ENCODE data around the gene ZDHHC14.

Gene ZDHHC14

GRCh38 chr6:157535340-157536222 lies 154.6 kb downstream of the ZDHHC14 start:
- no peaks in the 10 kb centered on the region for H3K27me3 Mint-ChIP-seq

DNA sequence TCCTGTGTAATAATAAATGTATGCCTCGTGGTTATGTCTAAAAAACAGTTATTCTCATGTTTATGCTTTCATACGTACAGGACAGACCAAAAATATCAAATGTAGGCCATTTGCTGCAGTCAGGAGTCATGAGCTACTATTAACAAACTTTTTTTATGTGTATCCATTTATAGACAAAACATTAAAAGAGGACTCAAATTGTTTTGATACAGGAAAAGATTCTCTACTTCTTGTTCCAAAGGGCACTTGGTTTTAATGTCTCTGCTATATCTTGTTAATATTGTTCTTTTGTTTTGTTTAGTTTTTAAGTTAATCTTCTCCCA lies 155.2 kb downstream of the ZDHHC14 start:
- peak overlapping the region; percentile 79 for H3K27ac Mint-ChIP-seq
- peaks cover 9% of the 10 kb centered on the region for H3K36me3 Mint-ChIP-seq
- H3K4me1 Mint-ChIP-seq: peaks cover 64% of the 10 kb centered on the region
- H3K27me3 Mint-ChIP-seq: no peaks in the 10 kb centered on the region
- H3K9me3 Mint-ChIP-seq: no peaks in the 10 kb centered on the region
- no peak overlapping the region for H3K4me3 Mint-ChIP-seq
- ATAC-seq: no peak

More at GRCh38 chr6:157535340-157536222, 154.6 kb downstream of the ZDHHC14 start:
- Mint-ChIP-seq H3K4me1 (peaks cover 67% of the 10 kb centered on the region), H3K4me3 (no peak overlapping the region), H3K9me3 (no peaks in the 10 kb centered on the region), H3K27ac (peak overlapping the region; percentile 79), H3K36me3 (peaks cover 11% of the 10 kb centered on the region)
- ATAC-seq: peak; percentile 40

DNA sequence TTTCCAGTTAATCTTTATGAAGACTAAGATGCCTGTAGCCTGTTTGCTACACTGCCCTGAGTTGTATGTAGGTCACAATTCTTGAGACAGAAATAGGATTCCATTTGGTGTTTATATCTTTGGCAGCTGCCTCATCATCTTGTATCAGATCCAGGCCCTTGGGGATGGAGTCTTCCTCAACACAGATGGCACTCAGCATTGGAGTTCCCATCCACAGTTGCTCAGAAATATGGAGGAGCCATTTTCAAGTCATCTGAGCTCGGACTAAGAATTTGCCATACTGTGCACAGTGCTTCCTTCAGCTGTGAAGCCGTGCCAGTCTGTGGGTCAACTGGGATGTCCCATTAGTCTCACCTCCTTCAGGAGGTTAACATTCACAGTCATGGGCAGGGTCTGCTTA lies 156.6 kb downstream of the ZDHHC14 start:
- Mint-ChIP-seq H3K27me3 (no peaks in the 10 kb centered on the region), H3K9me3 (no peaks in the 10 kb centered on the region), H3K4me1 (peaks cover 76% of the 10 kb centered on the region), H3K4me3 (no peak overlapping the region), H3K27ac (peak overlapping the region; percentile 89), H3K36me3 (peaks cover 18% of the 10 kb centered on the region)
- peak; percentile 4 for ATAC-seq

- Mint-ChIP-seq H3K27me3 (no peaks in the 10 kb centered on the region), H3K4me1 (peaks cover 75% of the 10 kb centered on the region), H3K27ac (peak overlapping the region; percentile 89)
These were observed 157.2 kb downstream of the ZDHHC14 start for GRCh38 chr6:157538168-157538567.

GRCh38 chr6:157538698-157539097 lies 157.7 kb downstream of the ZDHHC14 start:
- peaks cover 27% of the 10 kb centered on the region for H3K36me3 Mint-ChIP-seq
- H3K27me3 Mint-ChIP-seq: no peaks in the 10 kb centered on the region
- H3K27ac Mint-ChIP-seq: peak overlapping the region; percentile 89
- peaks cover 70% of the 10 kb centered on the region for H3K4me1 Mint-ChIP-seq
- ATAC-seq: no peak
- H3K9me3 Mint-ChIP-seq: no peaks in the 10 kb centered on the region
- H3K4me3 Mint-ChIP-seq: peak overlapping the region; percentile 33

More at GRCh38 chr6:157538168-157538567, 157.2 kb downstream of the ZDHHC14 start:
- peak; percentile 92 for ATAC-seq
- Mint-ChIP-seq H3K4me3 (peak overlapping the region; percentile 33), H3K36me3 (peaks cover 22% of the 10 kb centered on the region), H3K9me3 (no peaks in the 10 kb centered on the region)

DNA sequence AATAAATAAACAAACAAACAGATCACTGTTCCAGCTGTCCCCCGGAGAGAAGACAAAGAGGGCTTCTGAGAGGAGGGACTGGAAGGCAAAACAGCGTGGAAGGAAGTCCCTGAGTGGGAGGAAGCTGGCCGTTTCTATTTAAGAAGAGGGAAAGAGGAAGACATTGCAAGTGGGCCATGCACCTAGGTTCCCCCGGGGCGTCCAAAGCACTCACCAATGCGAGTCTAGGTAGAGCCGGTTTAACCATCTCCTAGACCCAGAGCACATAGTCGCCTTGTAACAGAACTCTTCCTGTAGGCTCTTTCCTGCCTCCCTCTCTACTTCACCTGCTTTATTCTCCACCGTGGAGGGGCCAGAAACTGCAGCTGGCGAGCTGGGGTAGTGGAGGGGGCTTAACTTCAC lies 158.4 kb downstream of the ZDHHC14 start:
- H3K27ac Mint-ChIP-seq: peak overlapping the region; percentile 89
- no peaks in the 10 kb centered on the region for H3K9me3 Mint-ChIP-seq
- peaks cover 70% of the 10 kb centered on the region for H3K4me1 Mint-ChIP-seq
- peak overlapping the region; percentile 9 for H3K4me3 Mint-ChIP-seq
- no peaks in the 10 kb centered on the region for H3K27me3 Mint-ChIP-seq
- ATAC-seq: no peak
- H3K36me3 Mint-ChIP-seq: peaks cover 31% of the 10 kb centered on the region

DNA sequence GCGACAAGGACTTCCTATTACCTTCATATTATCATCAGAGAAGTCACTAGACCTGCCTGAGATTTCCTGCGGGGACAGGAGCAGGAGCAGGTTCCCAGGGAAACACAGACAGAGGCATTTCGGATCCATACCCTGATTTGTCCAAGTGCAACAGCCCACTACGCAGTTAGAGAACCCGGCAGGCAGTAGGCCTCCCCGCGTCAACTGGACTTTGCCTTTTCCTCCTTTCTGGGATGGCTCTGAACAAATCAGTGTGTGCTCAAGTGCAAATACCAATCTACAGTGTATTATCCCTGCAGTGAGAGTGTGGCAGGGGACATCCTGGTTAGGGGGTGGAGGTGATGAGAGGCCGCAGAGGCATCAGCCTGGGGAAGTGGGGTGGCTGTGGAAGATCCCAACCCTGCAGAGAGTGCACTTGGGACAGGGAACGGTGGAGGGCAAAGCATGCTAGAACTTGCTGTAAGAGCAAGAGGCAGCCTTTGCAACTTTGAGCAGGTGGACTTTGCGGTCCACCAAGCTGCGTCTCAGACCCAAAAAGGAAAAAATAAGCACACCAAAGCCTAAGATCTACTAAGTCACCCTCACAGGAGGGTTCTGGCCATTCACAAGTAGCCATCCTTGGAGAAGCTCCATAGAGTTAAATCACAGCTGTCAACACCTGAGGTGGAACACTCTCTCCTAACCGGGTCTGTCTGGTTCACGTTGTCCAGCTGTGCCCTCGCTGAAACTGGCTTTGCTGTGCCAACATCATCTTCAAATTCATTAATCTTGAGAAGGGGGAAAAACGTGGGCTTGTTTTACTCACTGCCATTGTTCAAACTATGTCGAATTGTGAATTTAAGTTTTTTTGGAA lies 159.1 kb downstream of the ZDHHC14 start:
- Mint-ChIP-seq H3K9me3 (no peaks in the 10 kb centered on the region), H3K27me3 (no peaks in the 10 kb centered on the region), H3K4me1 (peaks cover 65% of the 10 kb centered on the region), H3K4me3 (no peak overlapping the region), H3K36me3 (peaks cover 38% of the 10 kb centered on the region), H3K27ac (peak overlapping the region; percentile 89)
- ATAC-seq: no peak

GRCh38 chr6:157541618-157542413 lies 160.8 kb downstream of the ZDHHC14 start:
- H3K4me1 Mint-ChIP-seq: peaks cover 50% of the 10 kb centered on the region
- no peaks in the 10 kb centered on the region for H3K27me3 Mint-ChIP-seq
- no peak overlapping the region for H3K4me3 Mint-ChIP-seq
- H3K36me3 Mint-ChIP-seq: peaks cover 54% of the 10 kb centered on the region
- no peak for ATAC-seq
- peak overlapping the region; percentile 35 for H3K27ac Mint-ChIP-seq
- no peaks in the 10 kb centered on the region for H3K9me3 Mint-ChIP-seq

GRCh38 chr6:157542414-157543160 lies 161.6 kb downstream of the ZDHHC14 start:
- Mint-ChIP-seq H3K27ac (peak overlapping the region; percentile 35), H3K27me3 (no peaks in the 10 kb centered on the region), H3K4me1 (peaks cover 45% of the 10 kb centered on the region), H3K9me3 (no peaks in the 10 kb centered on the region), H3K36me3 (peaks cover 60% of the 10 kb centered on the region), H3K4me3 (no peak overlapping the region)
- ATAC-seq: no peak

- no peaks in the 10 kb centered on the region for H3K27me3 Mint-ChIP-seq
- ATAC-seq: no peak
- H3K4me1 Mint-ChIP-seq: peaks cover 49% of the 10 kb centered on the region
- peaks cover 65% of the 10 kb centered on the region for H3K36me3 Mint-ChIP-seq
- no peaks in the 10 kb centered on the region for H3K9me3 Mint-ChIP-seq
- H3K27ac Mint-ChIP-seq: no peak overlapping the region
- no peak overlapping the region for H3K4me3 Mint-ChIP-seq
These were observed 165.3 kb downstream of the ZDHHC14 start for GRCh38 chr6:157546321-157546720.

DNA sequence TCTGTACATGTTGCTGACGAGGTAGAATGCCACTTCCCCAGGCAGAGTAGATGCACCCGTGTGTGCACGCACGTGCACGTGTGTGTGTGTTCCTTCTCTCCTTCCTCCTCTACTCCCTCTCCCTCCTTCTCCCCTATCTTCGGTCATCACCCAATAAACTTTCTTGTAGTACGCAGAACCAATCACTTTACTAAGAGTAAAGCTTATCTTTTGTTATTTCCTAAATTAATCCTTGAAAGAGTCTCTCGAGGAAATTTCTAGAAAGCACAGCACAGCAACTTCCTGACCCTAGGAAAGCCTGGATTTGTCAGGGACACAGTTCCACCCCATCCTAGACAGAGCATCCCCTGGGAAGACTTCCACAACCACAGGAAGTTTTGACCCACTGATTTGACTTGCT lies 166.1 kb downstream of the ZDHHC14 start:
- peaks cover 62% of the 10 kb centered on the region for H3K36me3 Mint-ChIP-seq
- ATAC-seq: no peak
- peaks cover 49% of the 10 kb centered on the region for H3K4me1 Mint-ChIP-seq
- no peaks in the 10 kb centered on the region for H3K27me3 Mint-ChIP-seq
- H3K27ac Mint-ChIP-seq: no peak overlapping the region
- H3K4me3 Mint-ChIP-seq: no peak overlapping the region
- no peaks in the 10 kb centered on the region for H3K9me3 Mint-ChIP-seq

DNA sequence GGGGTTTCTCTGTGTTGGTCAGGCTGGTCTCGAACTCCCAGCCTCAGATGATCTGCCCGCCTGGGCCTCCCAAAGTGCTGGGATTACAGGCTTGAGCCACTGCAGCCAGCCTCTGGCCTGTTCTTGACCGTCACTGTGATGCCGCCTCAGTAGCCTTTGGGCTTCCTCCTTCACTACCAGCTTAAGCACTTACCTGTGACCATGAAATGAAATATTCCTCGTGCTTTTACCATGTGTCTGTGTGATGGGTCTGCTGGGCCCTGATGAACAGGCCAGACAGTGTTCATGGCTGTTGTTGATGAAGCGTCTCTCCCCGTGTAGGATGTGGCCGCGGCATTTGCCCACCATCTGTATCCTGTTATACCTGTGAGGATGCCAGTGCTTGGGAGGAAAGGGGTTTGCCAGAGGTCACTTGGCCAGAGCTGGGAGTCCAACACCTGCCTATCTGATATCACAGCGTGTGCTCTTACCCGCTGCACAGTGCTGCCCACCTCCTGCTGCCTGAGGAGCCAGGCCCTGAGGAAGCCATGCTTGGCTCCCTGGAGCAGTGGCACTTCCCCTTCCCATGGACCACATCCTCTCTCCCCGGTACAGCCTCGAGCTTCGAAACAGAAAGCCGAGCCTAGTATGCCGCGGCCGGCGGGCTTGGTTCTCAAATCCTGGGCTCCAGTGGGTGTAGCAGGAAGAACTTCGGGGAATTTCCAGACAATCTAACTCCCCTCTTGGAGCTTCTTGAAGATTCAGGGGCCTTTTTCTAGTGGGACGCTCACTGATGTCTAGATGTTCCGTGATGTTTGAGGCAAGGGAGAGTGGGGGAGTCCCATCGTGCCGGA lies 167.9 kb downstream of the ZDHHC14 start:
- Mint-ChIP-seq H3K9me3 (no peaks in the 10 kb centered on the region), H3K36me3 (peaks cover 56% of the 10 kb centered on the region), H3K27ac (peak overlapping the region; percentile 77), H3K4me3 (peak overlapping the region; percentile 53), H3K27me3 (no peaks in the 10 kb centered on the region), H3K4me1 (peaks cover 52% of the 10 kb centered on the region)
- peak; percentile 78 for ATAC-seq

DNA sequence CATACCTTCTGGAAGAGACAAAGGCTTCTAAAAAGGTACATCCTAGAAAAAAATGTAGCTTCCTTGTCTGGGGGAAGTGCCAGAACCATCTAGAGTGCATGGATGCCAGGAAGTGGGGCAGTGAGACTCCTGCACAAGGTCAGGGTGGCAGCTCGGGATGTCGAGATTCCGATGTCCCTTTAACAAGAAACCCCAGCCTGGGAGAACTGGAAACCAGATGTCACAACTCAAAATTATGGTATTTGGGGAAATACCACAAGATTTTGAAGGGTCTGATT lies 168.4 kb downstream of the ZDHHC14 start:
- H3K4me3 Mint-ChIP-seq: peak overlapping the region; percentile 53
- H3K36me3 Mint-ChIP-seq: peaks cover 53% of the 10 kb centered on the region
- peaks cover 52% of the 10 kb centered on the region for H3K4me1 Mint-ChIP-seq
- ATAC-seq: no peak
- no peaks in the 10 kb centered on the region for H3K27me3 Mint-ChIP-seq
- no peaks in the 10 kb centered on the region for H3K9me3 Mint-ChIP-seq
- H3K27ac Mint-ChIP-seq: peak overlapping the region; percentile 77

Measured in stimulated activated memory B cell treated with anti-CD40 and anti-IgM and Interleukin-4, amounts not matched to agents 10 μg/mL and 1 μg/mL and 100 μg/mL, for 72 hours (primary cell).